Erythroblast (primary cell): Measurements from ENCODE around the gene FAM131C.
A peak's percentile ranks its signal among the peaks of the same experiment; 100 is the strongest.
"Not testable (repeated sequence)": the region's sequence is repeated elsewhere in the genome, so short reads cannot be mapped to it uniquely, and the experiment has no call there.

Source experiments
- DNase-seq, 2 experiments: peaks; one replicate each; lab custom pipeline; 2025; lab: John Stamatoyannopoulos, UW
- GATA1 ChIP-seq: IDR thresholded peaks from 2 replicates; pipeline ENCODE4 v1.6.1; 2011; ENCODE audit warnings: low read depth, mild to moderate bottlenecking, control low read depth, low read length, moderate library complexity
- POLR2A ChIP-seq: IDR thresholded peaks from 2 replicates; pipeline ENCODE4 v1.6.1; 2011; ENCODE audit warnings: mild to moderate bottlenecking, low read length

FAM131C gene

DNA sequence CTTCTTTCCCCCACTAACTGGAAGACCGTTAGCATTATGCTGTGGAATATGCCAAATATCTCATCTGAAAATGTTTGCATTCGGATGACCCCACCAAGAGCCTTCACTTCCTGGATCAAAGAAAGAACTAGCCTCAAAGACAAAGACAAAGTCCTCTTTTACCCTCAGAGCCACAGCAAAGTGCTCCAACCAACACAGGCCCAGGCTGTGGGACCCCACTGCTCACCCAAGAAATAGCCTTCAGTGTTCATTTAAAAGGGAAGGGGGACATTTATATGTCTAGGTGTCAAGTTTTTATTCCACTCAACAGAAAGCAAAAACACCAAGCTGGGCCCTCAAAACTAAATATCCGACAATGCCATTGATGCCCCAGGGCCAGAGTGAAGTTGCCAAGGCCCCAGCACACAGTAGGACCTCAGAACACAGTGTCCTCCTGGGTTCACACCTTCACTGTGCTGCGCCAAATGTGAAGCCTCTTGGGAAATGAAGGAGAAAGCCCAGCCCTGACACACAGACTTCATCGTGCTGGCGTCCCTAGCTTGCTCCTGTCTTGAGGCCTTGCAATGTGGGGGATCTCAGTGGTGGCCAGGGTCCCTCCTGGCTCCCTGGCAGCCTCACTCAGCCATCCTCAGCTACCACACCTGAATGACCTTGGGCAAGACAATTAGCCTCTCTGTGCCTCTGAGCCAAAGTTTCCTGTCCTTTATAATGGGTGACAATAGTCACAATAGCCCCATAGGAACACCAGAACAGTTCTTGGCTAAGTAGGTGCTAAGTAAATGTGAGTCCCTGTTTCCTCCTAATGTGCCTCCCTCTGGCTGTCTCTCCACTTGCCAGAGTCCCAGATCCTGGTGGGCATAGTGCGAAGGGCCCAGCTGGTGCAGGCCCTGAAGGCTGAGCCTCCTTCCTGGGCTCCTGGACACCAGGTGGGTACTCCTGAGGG is 18.6 kb downstream of the FAM131C start:
- TF ChIP-seq POLR2A (no peak), GATA1 (no peak)
- no peak for DNase-seq

GRCh38 chr1:16053781-16054502 is 19.5 kb downstream of the FAM131C start:
- DNase-seq: peak; percentile 65 to 89
- no peak for TF ChIP-seq GATA1
- no peak for TF ChIP-seq POLR2A

DNA sequence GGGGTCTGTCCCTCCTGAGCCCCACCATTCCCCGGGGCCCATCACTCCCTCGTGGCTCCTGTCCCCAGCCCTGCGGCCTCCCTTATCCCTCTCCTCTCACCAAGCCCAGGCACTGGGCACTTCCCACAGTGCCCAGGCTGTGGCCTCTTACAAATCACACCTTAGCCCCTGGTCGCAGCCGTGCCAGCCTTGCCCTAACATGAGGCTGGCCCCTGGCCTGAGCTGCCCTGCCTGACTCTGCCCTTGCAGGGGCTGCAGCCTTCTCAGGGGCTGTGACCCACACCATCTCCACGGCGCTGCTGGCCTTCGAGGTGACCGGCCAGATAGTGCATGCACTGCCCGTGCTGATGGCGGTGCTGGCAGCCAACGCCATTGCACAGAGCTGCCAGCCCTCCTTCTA is 21.5 kb downstream of the FAM131C start:
- not testable (repeated sequence) for DNase-seq

- TF ChIP-seq POLR2A (no peak), GATA1 (no peak)
- no peak for DNase-seq
Measured at GRCh38 chr1:16051039-16051438, 22.4 kb downstream of the FAM131C start.

DNA sequence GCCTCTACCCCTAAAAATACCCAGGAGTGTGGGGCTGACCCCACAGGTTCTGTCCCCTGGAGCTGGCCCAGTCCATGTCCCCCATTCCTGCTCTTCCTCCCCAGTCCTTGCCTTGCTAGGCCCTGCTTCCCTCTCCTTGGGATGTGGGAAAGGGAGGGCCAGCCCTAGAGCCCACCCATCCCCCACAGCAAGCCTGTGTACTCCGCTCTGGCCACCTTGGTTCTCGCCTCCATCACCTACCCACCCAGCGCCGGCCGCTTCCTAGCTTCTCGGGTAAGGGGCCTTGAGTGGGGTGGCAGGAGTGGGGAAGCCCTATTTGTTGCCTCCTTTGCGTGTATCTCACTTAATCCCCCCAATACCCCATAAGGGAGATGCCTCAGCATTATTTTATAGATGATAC is 23.1 kb downstream of the FAM131C start:
- no peak for TF ChIP-seq POLR2A
- TF ChIP-seq GATA1: no peak
- no peak for DNase-seq

- TF ChIP-seq POLR2A: no peak
- peak; percentile 60 to 61 for DNase-seq
Measured at GRCh38 chr1:16048573-16049189, 24.8 kb downstream of the FAM131C start.

DNA sequence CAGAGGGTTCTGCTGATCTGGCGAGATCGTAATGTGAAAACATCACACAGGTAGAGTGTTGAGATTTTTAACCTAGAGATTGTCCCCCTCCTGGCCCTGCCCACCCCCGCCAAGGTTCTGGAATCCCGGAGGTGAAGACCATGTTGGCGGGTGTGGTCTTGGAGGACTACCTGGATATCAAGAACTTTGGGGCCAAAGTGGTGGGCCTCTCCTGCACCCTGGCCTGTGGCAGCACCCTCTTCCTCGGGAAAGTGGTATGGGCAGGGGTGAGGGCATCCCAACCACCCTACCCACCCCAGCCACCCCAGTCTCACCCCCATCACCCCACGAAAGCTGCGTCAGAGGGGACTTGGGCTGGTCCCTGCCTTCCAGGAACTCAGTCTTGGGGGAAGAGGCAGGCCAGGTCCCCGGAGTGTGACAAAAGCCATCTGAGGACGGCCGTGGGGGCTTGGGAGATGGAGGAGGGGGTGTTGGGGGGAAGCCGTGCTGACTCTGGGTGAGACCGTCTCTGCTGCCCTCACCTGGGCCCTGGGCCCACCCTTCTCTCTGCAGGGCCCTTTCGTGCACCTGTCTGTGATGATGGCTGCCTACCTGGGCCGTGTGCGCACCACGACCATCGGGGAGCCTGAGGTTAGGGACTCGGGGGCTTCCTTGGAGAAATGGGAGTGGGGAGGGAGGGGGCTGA is 25.5 kb downstream of the FAM131C start:
- TF ChIP-seq POLR2A: no peak
- no peak for DNase-seq

- TF ChIP-seq GATA1: no peak
- no peak for TF ChIP-seq POLR2A
- no peak for DNase-seq
Measured at GRCh38 chr1:16046842-16047241, 26.6 kb downstream of the FAM131C start.

GRCh38 chr1:16043950-16044349 is 29.5 kb downstream of the FAM131C start:
- no peak for DNase-seq
- TF ChIP-seq POLR2A (no peak), GATA1 (no peak)

GRCh38 chr1:16043521-16043920 is 29.9 kb downstream of the FAM131C start, which contains the start of gene CLCNKB:
Gene CLCNKB (plus strand): TSS chr1:16043782. CDS start chr1:16044493, 711 bp downstream.
- TF ChIP-seq GATA1: no peak
- TF ChIP-seq POLR2A: no peak
- no peak for DNase-seq

DNA sequence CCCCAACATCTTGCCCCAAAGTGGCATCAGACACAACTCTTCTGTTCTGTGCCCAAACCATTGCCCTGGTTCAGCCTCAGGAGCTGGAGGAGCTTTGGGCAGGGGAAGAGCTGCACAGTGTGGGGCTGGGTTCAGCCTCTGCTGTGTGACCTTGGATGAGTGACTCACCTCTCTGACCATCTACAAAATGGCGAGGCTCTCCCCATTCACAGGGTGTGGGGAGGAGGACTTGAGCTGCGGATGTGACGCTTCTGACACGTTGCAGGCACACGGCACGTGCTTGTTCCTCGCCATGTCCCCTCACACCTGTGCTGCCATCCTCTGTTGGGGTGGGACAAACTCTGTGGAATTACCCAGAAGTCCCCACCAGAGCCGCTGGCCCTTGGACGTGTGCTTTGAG is 30.8 kb downstream of the FAM131C start:
- not testable (repeated sequence) for DNase-seq

DNA sequence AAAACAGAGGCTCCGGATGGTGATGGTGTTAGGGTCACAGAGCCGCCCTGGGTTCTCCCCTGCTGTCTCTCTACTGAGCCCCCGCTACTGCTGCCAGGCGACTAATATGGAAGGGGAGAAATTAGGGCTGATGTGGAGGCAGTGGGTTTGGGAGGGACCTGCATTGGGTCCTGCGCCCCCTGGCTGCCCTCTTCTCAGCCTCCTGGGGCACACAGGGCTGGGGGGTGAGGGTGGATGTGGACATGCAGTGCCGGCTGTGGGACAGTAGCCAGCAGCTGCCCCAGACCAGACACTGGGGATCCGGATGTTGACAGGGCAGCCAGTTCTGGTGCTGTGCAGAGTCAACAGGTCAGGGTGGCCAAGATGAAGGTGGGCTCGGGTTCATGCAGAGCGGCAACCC is 31.4 kb downstream of the FAM131C start:
- no peak for TF ChIP-seq GATA1
- no peak for TF ChIP-seq POLR2A
- DNase-seq: no peak

- DNase-seq: no peak
- TF ChIP-seq POLR2A (no peak), GATA1 (no peak)
Measured at GRCh38 chr1:16041200-16041599, 32.3 kb downstream of the FAM131C start.

GRCh38 chr1:16039871-16040270 is 33.6 kb downstream of the FAM131C start:
- not testable (repeated sequence) for DNase-seq

DNA sequence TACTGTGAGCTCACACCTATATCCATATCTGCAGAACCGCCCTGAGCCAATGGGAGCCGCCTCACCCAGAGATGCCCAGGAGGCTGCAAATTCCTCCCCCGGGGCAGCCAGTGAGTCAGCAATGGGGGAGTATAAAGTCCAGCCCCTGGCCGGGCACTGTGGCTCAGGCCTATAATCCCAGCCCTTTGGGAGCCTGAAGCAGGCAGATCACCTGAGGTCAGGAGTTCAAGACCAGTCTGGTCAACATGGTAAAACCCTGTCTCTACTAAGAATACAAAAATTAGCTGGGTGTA is 34.9 kb downstream of the FAM131C start:
- no peak for DNase-seq
- TF ChIP-seq POLR2A (no peak), GATA1 (no peak)

GRCh38 chr1:16036461-16036860 is 37.0 kb downstream of the FAM131C start:
- not testable (repeated sequence) for DNase-seq

- not testable (repeated sequence) for DNase-seq
Measured at GRCh38 chr1:16033103-16033632, 40.3 kb downstream of the FAM131C start.
